ENCODE measurements around the gene PPIL1. TPM values are rescaled to one million over a fixed set of nuclear protein-coding genes. Genes with fewer than 3 reads are reported as not detected.

PPIL1 gene
- total and polyA plus RNA-seq, 10 of the 15 experiments (the other 5 are each of a cell fraction or from before 2014, with no cell fraction given), result 39.5 to 95.8 (median 70.5) TPM

GRCh38 chr6:36815962-36816735 is 58.5 kb downstream of the PPIL1 start:
- POLR2A ChIA-PET, result no interaction called here
- no peaks in the 10 kb centered on the region for H4K20me1 ChIP-seq (ENCODE audit: control insufficient read depth, insufficient read depth)
- no TSS peak for BruUV-seq (replicated peaks)
- H2AFZ ChIP-seq (ENCODE audit: control insufficient read depth, low read depth, low read length), result no peak overlapping the region
- intact Hi-C loops (cut with micrococcal nuclease; ENCODE audit: unreplicated experiment) (no loop called here), in situ Hi-C loops (cut with MboI) (no loop called here)
- FAIRE-seq, result no peak
- CTCF ChIA-PET, result interaction anchor here (0.7 to 1.0 kb wide), 2 partner anchors 13 to 33 kb away, joined by 3 read pairs; no protein-coding TSS in a partner anchor
- H3K9ac ChIP-seq (ENCODE audit: control insufficient read depth, insufficient read depth, low read length), result no peak overlapping the region
- H3K27ac ChIP-seq (ENCODE audit: control insufficient read depth, insufficient read depth), result no peak overlapping the region
- SMC1A ChIA-PET (ENCODE audit: uncharacterized antibody, unreplicated experiment), result interaction anchor here (0.9 kb wide), 1 partner anchor 24 kb away, joined by 3 read pairs; no protein-coding TSS in a partner anchor
- ATAC-seq, result no peak
- 21% methylated on average over 7 of the region's 7 CpGs for WGBS (ENCODE audit: insufficient coverage, insufficient replicate concordance, low lambda C conversion rate, missing lambda C conversion rate)
- RAD21 ChIA-PET (ENCODE audit: unreplicated experiment), result no interaction called here
- no peak overlapping the region for H3K4me2 ChIP-seq (ENCODE audit: control insufficient read depth, insufficient read depth)
- no peaks in the 10 kb centered on the region for H3K36me3 ChIP-seq (ENCODE audit: control insufficient read depth in 2 of 2, insufficient read depth in 2 of 2, low read length in 1 of 2)
- H3K27me3 ChIP-seq (replicated peaks in 1 of 2; ENCODE audit: control insufficient read depth in 2 of 2, insufficient read depth in 2 of 2, low read length in 1 of 2), result no peaks in the 10 kb centered on the region; a peak in 1 of 4 replicates
- H3K79me2 ChIP-seq (ENCODE audit: control insufficient read depth, insufficient read depth, low read length), result no peaks in the 10 kb centered on the region
- DNase-seq (ENCODE audit: low read depth, low spot score), result no peak
- H3K4me3 ChIP-seq, result no peak overlapping the region
- TF ChIP-seq NRF1 (conservative IDR thresholded peaks at IDR 0.05; ENCODE audit: low read depth, low read length), result no peak
- no peak for TF ChIP-seq NR2C1 (IDR thresholded peaks at IDR 0.05)
- TF ChIP-seq JUND (IDR thresholded peaks at IDR 0.05; ENCODE audit: low read depth, low read length), result no peak
- no peak for TF ChIP-seq PML (IDR thresholded peaks at IDR 0.05; ENCODE audit: low read length)
- no peak for TF ChIP-seq HCFC1 (IDR thresholded peaks at IDR 0.05; ENCODE audit: low read length)
- no peak for TF ChIP-seq SRF (IDR thresholded peaks at IDR 0.05; ENCODE audit: low read depth in 2 of 2, low read length in 2 of 2)
- TF ChIP-seq CUX1 (IDR thresholded peaks at IDR 0.05; ENCODE audit: insufficient replicate concordance, low read depth, low read length), result no peak
- TF ChIP-seq RELA (IDR thresholded peaks at IDR 0.05; ENCODE audit: borderline replicate concordance, partially characterized antibody), result no peak
- no peak for TF ChIP-seq ATF3 (IDR thresholded peaks at IDR 0.05; ENCODE audit: borderline replicate concordance, extremely low read depth, low read depth, low read length)
- no peak for TF ChIP-seq YBX1 (IDR thresholded peaks at IDR 0.05)
- TF ChIP-seq, protein P1, sequence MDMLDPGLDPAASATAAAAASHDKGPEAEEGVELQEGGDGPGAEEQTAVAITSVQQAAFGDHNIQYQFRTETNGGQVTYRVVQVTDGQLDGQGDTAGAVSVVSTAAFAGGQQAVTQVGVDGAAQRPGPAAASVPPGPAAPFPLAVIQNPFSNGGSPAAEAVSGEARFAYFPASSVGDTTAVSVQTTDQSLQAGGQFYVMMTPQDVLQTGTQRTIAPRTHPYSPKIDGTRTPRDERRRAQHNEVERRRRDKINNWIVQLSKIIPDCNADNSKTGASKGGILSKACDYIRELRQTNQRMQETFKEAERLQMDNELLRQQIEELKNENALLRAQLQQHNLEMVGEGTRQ (IDR thresholded peaks at IDR 0.05; ENCODE audit: borderline replicate concordance, low read depth, low read length), result no peak
- TF ChIP-seq POLR2AphosphoS5 (IDR thresholded peaks at IDR 0.05; ENCODE audit: low read length), result no peak
- no peak for TF ChIP-seq FOXM1 (IDR thresholded peaks at IDR 0.05; ENCODE audit: low read depth, low read length)
- TF ChIP-seq, protein P2, sequence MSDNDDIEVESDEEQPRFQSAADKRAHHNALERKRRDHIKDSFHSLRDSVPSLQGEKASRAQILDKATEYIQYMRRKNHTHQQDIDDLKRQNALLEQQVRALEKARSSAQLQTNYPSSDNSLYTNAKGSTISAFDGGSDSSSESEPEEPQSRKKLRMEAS (IDR thresholded peaks at IDR 0.05; ENCODE audit: low read depth, low read length), result no peak
- no peak for TF ChIP-seq ZNF274 (IDR thresholded peaks at IDR 0.05; ENCODE audit: insufficient read depth, insufficient read length)
- no peak for TF ChIP-seq NR2F1 (conservative IDR thresholded peaks at IDR 0.05)
- H3K9me3 ChIP-seq (replicated peaks; ENCODE audit: control insufficient read depth, insufficient read depth, low read length), result no peaks in the 10 kb centered on the region
- no peaks in the 10 kb centered on the region for H3K4me1 ChIP-seq (ENCODE audit: control insufficient read depth, insufficient read depth, low read length)

All from GM12878 (cell line).